UCSD-AML1 (cell line): ENCODE measurements around the gene CAMKMT.

Source experiments
- DNase-seq: peaks from one replicate; lab custom pipeline; 2025; ENCODE audit not compliant: unreplicated experiment; lab: John Stamatoyannopoulos, UW

The CAMKMT gene

DNA sequence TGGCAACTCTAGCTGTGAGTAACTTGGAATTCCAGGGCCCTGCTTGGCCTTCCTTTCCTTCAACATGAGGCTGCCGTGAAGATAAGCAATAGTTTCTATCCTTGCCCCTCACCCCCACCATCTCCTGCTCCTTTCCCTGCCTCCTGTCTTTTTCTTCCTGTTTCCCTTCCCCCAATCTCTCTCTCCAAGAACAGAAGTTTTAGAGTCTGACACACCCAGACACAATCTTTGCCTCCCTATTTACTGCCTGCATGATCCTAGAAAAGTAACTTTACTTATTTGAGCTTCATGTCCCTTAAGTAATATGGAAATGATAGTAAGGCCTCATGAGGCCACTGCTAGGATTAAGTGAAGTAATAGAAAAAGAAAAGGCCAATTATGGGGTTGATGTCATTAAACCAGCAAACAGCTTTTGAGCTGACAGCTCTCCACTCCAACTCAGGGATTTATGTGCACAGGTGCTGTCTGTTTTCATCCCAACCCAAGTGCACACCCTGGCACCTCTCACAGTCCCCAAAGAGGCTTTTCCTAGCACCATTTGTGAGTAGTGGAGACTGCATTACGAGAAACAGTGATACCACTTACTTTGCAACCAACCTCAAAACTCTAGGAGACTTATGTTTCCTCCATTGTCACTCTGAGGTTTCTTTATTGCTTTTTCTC, 456.1 kb downstream of the CAMKMT start:
- no peak for DNase-seq

- DNase-seq = no peak
Observed at GRCh38 chr2:44819061-44819460, 457.3 kb downstream of the CAMKMT start.

DNA sequence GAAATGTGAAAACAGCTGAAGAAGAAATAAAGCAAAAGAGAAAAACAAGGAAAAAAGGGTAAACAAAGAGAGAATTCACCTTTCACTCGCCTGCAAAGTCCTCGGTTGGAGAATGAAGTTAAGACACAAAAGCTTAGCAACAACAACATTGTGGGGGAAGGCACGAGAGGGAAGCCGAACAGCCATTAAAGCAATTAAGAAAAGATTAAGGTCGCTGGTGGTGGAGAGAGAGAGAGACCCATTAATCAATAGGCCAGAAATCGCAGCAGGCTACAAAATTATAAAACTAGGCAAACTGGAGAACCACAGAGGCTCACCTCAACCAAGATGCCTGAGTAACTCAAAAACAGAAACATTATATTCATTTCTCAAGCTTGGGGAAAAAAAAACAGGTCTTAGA, 459.8 kb downstream of the CAMKMT start:
- no peak for DNase-seq

DNA sequence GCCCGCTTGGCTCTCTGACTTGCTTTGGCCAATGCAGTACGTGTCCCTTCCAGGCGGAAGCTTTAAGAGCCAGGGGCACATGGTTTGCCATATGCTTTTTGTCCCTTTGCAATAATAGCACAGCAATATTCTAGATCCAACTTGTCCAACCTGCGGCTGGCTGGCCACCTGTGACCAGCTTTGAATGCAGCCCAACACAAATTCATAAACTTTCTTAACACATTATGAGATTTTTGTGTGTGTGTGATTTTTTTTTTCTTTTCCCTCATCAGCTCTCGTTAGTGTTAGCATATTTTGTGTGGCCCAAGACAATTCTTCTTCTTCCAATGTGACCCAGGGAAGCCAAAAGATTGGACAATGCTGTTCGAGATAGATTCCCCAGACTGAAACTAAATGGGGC, 460.4 kb downstream of the CAMKMT start:
- DNase-seq = no peak
